ENCODE results near the gene CLSTN3. TPM values are rescaled to one million over a fixed set of nuclear protein-coding genes. Genes with fewer than 3 reads are reported as not detected.

The CLSTN3 gene
- total RNA-seq, result 10 to 100 TPM; 16.5 to 17.2 TPM

- Mint-ChIP-seq H3K27ac (peak within 1 kb of the TSS; percentile 69), H3K36me3 (peaks cover 4% of the 10 kb centered on the region), H3K27me3 (no peaks in the 10 kb centered on the region), H3K9me3 (no peaks in the 10 kb centered on the region), H3K4me1 (peaks cover 20% of the 10 kb centered on the region), H3K4me3 (peak within 1 kb of the TSS; percentile 89)
- DNase-seq, result peak; percentile 83
Observed at GRCh38 chr12:7129872-7130691, at the start of gene CLSTN3. Gene CLSTN3, plus strand, starts transcription at chr12:7130371. Its CDS starts 278 bp downstream, at chr12:7130649.

- Mint-ChIP-seq H3K27me3 (no peaks in the 10 kb centered on the region), H3K9me3 (peaks cover 4% of the 10 kb centered on the region), H3K36me3 (peaks cover 3% of the 10 kb centered on the region), H3K4me3 (no peak overlapping the region), H3K27ac (no peak overlapping the region), H3K4me1 (no peaks in the 10 kb centered on the region)
- DNase-seq, result no peak
Observed at GRCh38 chr12:7081037-7081436, 49.1 kb upstream of the CLSTN3 start.

- Mint-ChIP-seq H3K27ac (no peak overlapping the region), H3K4me3 (no peak overlapping the region), H3K27me3 (no peaks in the 10 kb centered on the region), H3K36me3 (peaks cover 3% of the 10 kb centered on the region), H3K9me3 (peaks cover 4% of the 10 kb centered on the region), H3K4me1 (no peaks in the 10 kb centered on the region)
- DNase-seq, result no peak
Observed at GRCh38 chr12:7083125-7083524, 47.0 kb upstream of the CLSTN3 start.

GRCh38 chr12:7089196-7089871, 40.8 kb upstream of the CLSTN3 start:
- Mint-ChIP-seq H3K4me3 (no peak overlapping the region), H3K36me3 (no peaks in the 10 kb centered on the region), H3K27me3 (no peaks in the 10 kb centered on the region), H3K4me1 (peaks cover 7% of the 10 kb centered on the region), H3K27ac (no peak overlapping the region), H3K9me3 (no peaks in the 10 kb centered on the region)
- DNase-seq, result no peak

- no peaks in the 10 kb centered on the region for H3K9me3 Mint-ChIP-seq
- DNase-seq, result no peak
- no peak overlapping the region for H3K27ac Mint-ChIP-seq
- no peaks in the 10 kb centered on the region for H3K36me3 Mint-ChIP-seq
- no peaks in the 10 kb centered on the region for H3K27me3 Mint-ChIP-seq
- H3K4me3 Mint-ChIP-seq, result no peak overlapping the region
- H3K4me1 Mint-ChIP-seq, result peaks cover 7% of the 10 kb centered on the region
Observed at GRCh38 chr12:7090222-7090998, 39.8 kb upstream of the CLSTN3 start.

- Mint-ChIP-seq H3K9me3 (no peaks in the 10 kb centered on the region), H3K4me3 (no peak overlapping the region), H3K27ac (peak overlapping the region; percentile 17), H3K36me3 (no peaks in the 10 kb centered on the region), H3K27me3 (no peaks in the 10 kb centered on the region), H3K4me1 (peaks cover 7% of the 10 kb centered on the region)
- no peak for DNase-seq
Observed at GRCh38 chr12:7091171-7091570, 39.0 kb upstream of the CLSTN3 start.

- H3K27me3 Mint-ChIP-seq, result no peaks in the 10 kb centered on the region
- H3K9me3 Mint-ChIP-seq, result no peaks in the 10 kb centered on the region
- H3K4me1 Mint-ChIP-seq, result peaks cover 7% of the 10 kb centered on the region
- H3K36me3 Mint-ChIP-seq, result no peaks in the 10 kb centered on the region
- no peak for DNase-seq
- H3K27ac Mint-ChIP-seq, result peak overlapping the region; percentile 49
- peak overlapping the region; percentile 80 for H3K4me3 Mint-ChIP-seq
Observed at GRCh38 chr12:7091660-7092228, 38.4 kb upstream of the CLSTN3 start.

GRCh38 chr12:7092229-7092985, 37.8 kb upstream of the CLSTN3 start, which contains the start of gene C1R:
Gene C1R, minus strand, starts transcription at chr12:7092445. Its CDS starts 57 bp downstream, at chr12:7092388.
- DNase-seq, result peak; percentile 57
- Mint-ChIP-seq H3K4me1 (peaks cover 7% of the 10 kb centered on the region), H3K27me3 (no peaks in the 10 kb centered on the region), H3K36me3 (no peaks in the 10 kb centered on the region), H3K9me3 (no peaks in the 10 kb centered on the region), H3K27ac (peak within 1 kb of the TSS; percentile 49), H3K4me3 (peak within 1 kb of the TSS; percentile 80)

GRCh38 chr12:7092986-7093460, 37.1 kb upstream of the CLSTN3 start:
- H3K36me3 Mint-ChIP-seq, result no peaks in the 10 kb centered on the region
- H3K27me3 Mint-ChIP-seq, result no peaks in the 10 kb centered on the region
- peaks cover 7% of the 10 kb centered on the region for H3K4me1 Mint-ChIP-seq
- H3K4me3 Mint-ChIP-seq, result no peak overlapping the region
- no peaks in the 10 kb centered on the region for H3K9me3 Mint-ChIP-seq
- no peak overlapping the region for H3K27ac Mint-ChIP-seq
- DNase-seq, result no peak

GRCh38 chr12:7093486-7093885, 36.7 kb upstream of the CLSTN3 start:
- H3K9me3 Mint-ChIP-seq, result no peaks in the 10 kb centered on the region
- H3K27ac Mint-ChIP-seq, result no peak overlapping the region
- H3K36me3 Mint-ChIP-seq, result no peaks in the 10 kb centered on the region
- peaks cover 7% of the 10 kb centered on the region for H3K4me1 Mint-ChIP-seq
- H3K4me3 Mint-ChIP-seq, result no peak overlapping the region
- H3K27me3 Mint-ChIP-seq, result no peaks in the 10 kb centered on the region
- no peak for DNase-seq

- H3K4me3 Mint-ChIP-seq, result no peak overlapping the region
- H3K4me1 Mint-ChIP-seq, result peaks cover 7% of the 10 kb centered on the region
- no peaks in the 10 kb centered on the region for H3K9me3 Mint-ChIP-seq
Observed at GRCh38 chr12:7093892-7094291, 36.3 kb upstream of the CLSTN3 start.

GRCh38 chr12:7096006-7096932, 33.9 kb upstream of the CLSTN3 start:
- no peak for DNase-seq
- H3K36me3 Mint-ChIP-seq, result peaks cover 3% of the 10 kb centered on the region
- H3K4me3 Mint-ChIP-seq, result no peak overlapping the region
- H3K9me3 Mint-ChIP-seq, result no peaks in the 10 kb centered on the region
- no peak overlapping the region for H3K27ac Mint-ChIP-seq
- H3K4me1 Mint-ChIP-seq, result peaks cover 7% of the 10 kb centered on the region
- H3K27me3 Mint-ChIP-seq, result no peaks in the 10 kb centered on the region

More at GRCh38 chr12:7093892-7094291, 36.3 kb upstream of the CLSTN3 start:
- no peak for DNase-seq
- H3K27ac Mint-ChIP-seq, result no peak overlapping the region
- no peaks in the 10 kb centered on the region for H3K36me3 Mint-ChIP-seq
- no peaks in the 10 kb centered on the region for H3K27me3 Mint-ChIP-seq

- peaks cover 6% of the 10 kb centered on the region for H3K4me1 Mint-ChIP-seq
- H3K4me3 Mint-ChIP-seq, result no peak overlapping the region
- no peaks in the 10 kb centered on the region for H3K9me3 Mint-ChIP-seq
- no peak for DNase-seq
- H3K27ac Mint-ChIP-seq, result no peak overlapping the region
- H3K36me3 Mint-ChIP-seq, result peaks cover 3% of the 10 kb centered on the region
- H3K27me3 Mint-ChIP-seq, result no peaks in the 10 kb centered on the region
Observed at GRCh38 chr12:7096979-7097378, 33.2 kb upstream of the CLSTN3 start.

Measured in activated naive CD8-positive, alpha-beta T cell treated with anti-CD3 and anti-CD28 coated beads for 36 hours (primary cell).